HG03280 (cell line): ENCODE measurements around the gene GGA3.
"Not testable (repeated sequence)": the region's sequence is repeated elsewhere in the genome, so short reads cannot be mapped to it uniquely, and the experiment has no call there.

Experiments
- ATAC-seq: cut with Tn5 transposase; IDR thresholded peaks from one replicate; pipeline ENCODE4 v1.9.1; 2021; ENCODE audit warnings: mild to moderate bottlenecking, moderate library complexity; ENCODE audit not compliant: unreplicated experiment

The GGA3 gene

GRCh38 chr17:75272848-75273184, 11.4 kb upstream of the GGA3 start:
- ATAC-seq = no peak

GRCh38 chr17:75271955-75272847, 10.8 kb upstream of the GGA3 start:
- ATAC-seq = no peak

- ATAC-seq = peak; percentile 77
Measured at GRCh38 chr17:75271233-75271954, 10.0 kb upstream of the GGA3 start.

GRCh38 chr17:75270966-75271232, 9.5 kb upstream of the GGA3 start, which contains the start of gene MIF4GD:
TSS of gene MIF4GD (minus strand) at chr17:75271231. CDS start at chr17:75270195, 1,036 bp downstream.
- ATAC-seq = no peak

GRCh38 chr17:75270218-75270965, 9.0 kb upstream of the GGA3 start:
- peak; percentile 33 for ATAC-seq

GRCh38 chr17:75269844-75270217, 8.4 kb upstream of the GGA3 start:
- peak; percentile 1 for ATAC-seq

- ATAC-seq = no peak
Measured at GRCh38 chr17:75267411-75268232, 6.2 kb upstream of the GGA3 start.

GRCh38 chr17:75267153-75267410, 5.7 kb upstream of the GGA3 start:
- no peak for ATAC-seq

- ATAC-seq = no peak
Measured at GRCh38 chr17:75266316-75267152, 5.1 kb upstream of the GGA3 start.

- no peak for ATAC-seq
Measured at GRCh38 chr17:75265614-75266315, 4.4 kb upstream of the GGA3 start.

- ATAC-seq = no peak
Measured at GRCh38 chr17:75263055-75263454, 1.6 kb upstream of the GGA3 start.

- ATAC-seq = no peak
Measured at GRCh38 chr17:75262112-75262606, 753 bp upstream of the GGA3 start.

- peak; percentile 24 for ATAC-seq
Measured at GRCh38 chr17:75260641-75261335, 618 bp downstream of the GGA3 start.

GRCh38 chr17:75257228-75257627, 4.2 kb downstream of the GGA3 start:
- ATAC-seq = not testable (repeated sequence)

GRCh38 chr17:75255954-75256698, 5.3 kb downstream of the GGA3 start:
- ATAC-seq = not testable (repeated sequence)

- no peak for ATAC-seq
Measured at GRCh38 chr17:75252039-75252816, 9.2 kb downstream of the GGA3 start.

GRCh38 chr17:75250009-75250471, 11.4 kb downstream of the GGA3 start:
- peak; percentile 88 for ATAC-seq
